ENCODE measurements around the gene TMEM220. TPM values are rescaled to one million over a fixed set of nuclear protein-coding genes. Genes with fewer than 3 reads are reported as not detected.

Gene TMEM220
- total and polyA plus RNA-seq, 4 donors: 2.8 to 13.8 (median 7.1) TPM

DNA sequence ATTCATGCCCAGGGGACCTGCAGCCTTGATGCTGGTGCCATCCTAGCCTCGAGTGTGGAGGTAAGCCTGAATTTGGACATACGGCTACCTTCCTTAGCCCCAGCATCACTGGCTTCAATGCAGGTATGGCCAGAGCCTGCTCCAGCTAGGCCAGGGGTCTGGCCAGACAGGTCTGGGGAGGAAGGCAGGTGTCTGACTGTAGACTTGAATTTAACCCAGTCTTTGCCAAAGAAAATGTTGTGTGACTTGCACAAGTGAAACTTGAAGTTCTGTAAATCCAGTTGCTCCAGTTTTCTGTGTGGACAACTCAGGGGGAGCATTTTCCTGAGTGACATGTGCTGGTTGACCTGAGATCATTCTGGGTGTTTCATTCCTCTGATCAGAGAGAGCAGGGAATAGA lies 41.3 kb upstream of the TMEM220 start:
- no peak overlapping the region for H3K9ac ChIP-seq (ENCODE audit: insufficient read depth in 1 of 2, low read length in 2 of 2)
- no peaks in the 10 kb centered on the region for H3K27me3 ChIP-seq (ENCODE audit: control insufficient read depth in 3 of 3, insufficient read depth in 3 of 3, low read length in 2 of 3)
- 85 to 88% methylated on average over 2 of the region's 2 CpGs for WGBS, 2 donors
- H3K4me1 ChIP-seq (ENCODE audit: control insufficient read depth in 5 of 5, insufficient read depth in 5 of 5, low read length in 5 of 5): peaks cover 0 to 6% (median 0%) of the 10 kb centered on the region in 5 donors
- H3K9me3 ChIP-seq (ENCODE audit: control insufficient read depth in 4 of 4, insufficient read depth in 3 of 4, low read length in 3 of 4): peaks cover 0 to 20% (median 1%) of the 10 kb centered on the region in 4 donors
- H3K27ac ChIP-seq (ENCODE audit: low read depth in 1 of 2, low read length in 1 of 2): no peak overlapping the region
- TF ChIP-seq CTCF (IDR thresholded peaks at IDR 0.05; ENCODE audit: control extremely low read depth, extremely low read depth): no peak
- H3K36me3 ChIP-seq (ENCODE audit: control insufficient read depth in 4 of 4, insufficient read depth in 4 of 4, low read length in 4 of 4): peaks cover 0 to 4% (median 1%) of the 10 kb centered on the region in 4 donors
- ATAC-seq (ENCODE audit: insufficient read depth, low FRiP score) (no peak), DNase-seq (peak in 1 of 3 donors; percentile 32)
- no peak overlapping the region for H3K4me3 ChIP-seq

DNA sequence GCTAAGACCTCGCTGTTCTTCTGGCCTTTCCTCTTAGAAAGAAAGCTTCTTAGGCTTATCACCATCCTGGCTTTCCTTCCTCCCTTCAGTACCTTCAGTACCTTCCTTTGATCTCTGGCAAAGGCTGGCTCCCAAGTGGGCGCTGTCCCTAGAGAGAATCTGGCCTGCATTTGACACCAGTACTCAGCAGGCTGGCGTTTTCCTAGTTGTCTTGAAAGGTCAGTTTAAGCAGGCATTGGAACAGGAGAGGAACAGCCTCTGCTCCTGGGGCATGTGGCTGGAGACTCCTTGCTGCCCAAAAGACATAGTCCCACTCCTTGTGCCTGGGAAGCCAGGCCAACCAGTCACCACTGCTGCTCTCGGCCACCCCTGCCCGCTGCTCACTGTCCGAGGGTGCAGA lies 40.0 kb upstream of the TMEM220 start:
- no peak overlapping the region for H3K4me3 ChIP-seq
- H3K36me3 ChIP-seq (ENCODE audit: control insufficient read depth in 4 of 4, insufficient read depth in 4 of 4, low read length in 4 of 4): peaks cover 0 to 4% (median 1%) of the 10 kb centered on the region in 4 donors
- DNase-seq (no peak), ATAC-seq (ENCODE audit: insufficient read depth, low FRiP score) (no peak)
- H3K4me1 ChIP-seq (ENCODE audit: control insufficient read depth in 5 of 5, insufficient read depth in 5 of 5, low read length in 5 of 5): peaks cover 0 to 6% (median 0%) of the 10 kb centered on the region in 5 donors
- TF ChIP-seq CTCF (IDR thresholded peaks at IDR 0.05; ENCODE audit: control extremely low read depth, extremely low read depth): no peak
- H3K9ac ChIP-seq (ENCODE audit: insufficient read depth in 1 of 2, low read length in 2 of 2): no peak overlapping the region
- WGBS, 2 donors: 87 to 91% methylated on average over 6 of the region's 6 CpGs
- peaks cover 0 to 19% (median 2%) of the 10 kb centered on the region in 4 donors for H3K9me3 ChIP-seq (ENCODE audit: control insufficient read depth in 4 of 4, insufficient read depth in 3 of 4, low read length in 3 of 4)
- H3K27ac ChIP-seq (ENCODE audit: low read depth in 1 of 2, low read length in 1 of 2): no peak overlapping the region
- no peaks in the 10 kb centered on the region for H3K27me3 ChIP-seq (ENCODE audit: control insufficient read depth in 3 of 3, insufficient read depth in 3 of 3, low read length in 2 of 3)

DNA sequence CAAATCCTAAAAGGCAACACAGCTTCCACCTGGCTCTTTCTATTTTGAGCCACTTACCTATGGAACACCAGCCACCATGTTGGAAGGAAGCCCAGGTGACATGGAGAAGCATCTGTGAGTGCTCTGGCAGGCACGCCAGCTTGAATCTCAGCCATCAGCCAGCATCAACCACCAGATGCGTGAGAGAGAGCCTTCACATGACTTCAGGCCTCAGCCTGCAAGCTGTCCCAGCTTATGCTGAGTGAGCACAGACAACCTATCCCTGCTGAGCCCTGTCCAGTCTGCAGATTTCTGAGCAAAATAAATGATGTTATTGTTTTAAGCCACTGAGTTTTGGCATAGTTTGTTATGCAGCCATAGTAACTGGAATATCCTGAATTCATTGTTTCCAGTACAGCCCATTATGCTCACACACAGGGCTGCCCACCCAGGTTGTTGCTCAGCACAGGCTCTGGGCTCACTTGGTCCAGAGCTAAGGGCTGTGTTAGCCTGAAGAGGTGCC lies 39.0 kb upstream of the TMEM220 start:
- WGBS, 2 donors: 87 to 88% methylated on average over 2 of the region's 2 CpGs
- Histone ChIP-seq H3K4me1 (ENCODE audit: control insufficient read depth in 5 of 5, insufficient read depth in 5 of 5, low read length in 5 of 5) (peaks cover 0 to 6% (median 0%) of the 10 kb centered on the region in 5 donors), H3K27ac (ENCODE audit: low read depth in 1 of 2, low read length in 1 of 2) (no peak overlapping the region), H3K36me3 (ENCODE audit: control insufficient read depth in 4 of 4, insufficient read depth in 4 of 4, low read length in 4 of 4) (peaks cover 0 to 4% (median 1%) of the 10 kb centered on the region in 4 donors), H3K27me3 (ENCODE audit: control insufficient read depth in 3 of 3, insufficient read depth in 3 of 3, low read length in 2 of 3) (no peaks in the 10 kb centered on the region), H3K9ac (ENCODE audit: insufficient read depth in 1 of 2, low read length in 2 of 2) (no peak overlapping the region), H3K9me3 (ENCODE audit: control insufficient read depth in 4 of 4, insufficient read depth in 3 of 4, low read length in 3 of 4) (peaks cover 0 to 19% (median 2%) of the 10 kb centered on the region in 4 donors), H3K4me3 (no peak overlapping the region)
- no peak for TF ChIP-seq CTCF (IDR thresholded peaks at IDR 0.05; ENCODE audit: control extremely low read depth, extremely low read depth)
- ATAC-seq (ENCODE audit: insufficient read depth, low FRiP score) (no peak), DNase-seq (peak in 2 of 3 donors; percentile 49)

- ATAC-seq (ENCODE audit: insufficient read depth, low FRiP score) (no peak), DNase-seq (no peak)
Measured at GRCh38 chr17:10767232-10767631, 37.4 kb upstream of the TMEM220 start.

More at GRCh38 chr17:10767232-10767631, 37.4 kb upstream of the TMEM220 start:
- 92 to 95% methylated on average over 4 of the region's 4 CpGs for WGBS, 2 donors
- TF ChIP-seq CTCF (IDR thresholded peaks at IDR 0.05; ENCODE audit: control extremely low read depth, extremely low read depth): no peak
- Histone ChIP-seq H3K27ac (ENCODE audit: low read depth in 1 of 2, low read length in 1 of 2) (no peak overlapping the region), H3K36me3 (ENCODE audit: control insufficient read depth in 4 of 4, insufficient read depth in 4 of 4, low read length in 4 of 4) (peaks cover 0 to 4% (median 1%) of the 10 kb centered on the region in 4 donors), H3K9ac (ENCODE audit: insufficient read depth in 1 of 2, low read length in 2 of 2) (no peak overlapping the region), H3K9me3 (ENCODE audit: control insufficient read depth in 4 of 4, insufficient read depth in 3 of 4, low read length in 3 of 4) (peaks cover 0 to 13% (median 2%) of the 10 kb centered on the region in 4 donors), H3K27me3 (ENCODE audit: control insufficient read depth in 3 of 3, insufficient read depth in 3 of 3, low read length in 2 of 3) (no peaks in the 10 kb centered on the region), H3K4me3 (no peak overlapping the region), H3K4me1 (ENCODE audit: control insufficient read depth in 5 of 5, insufficient read depth in 5 of 5, low read length in 5 of 5) (no peaks in the 10 kb centered on the region)
